HG03342 (cell line): ENCODE results near the gene ADGRG3.

ENCODE experiments used
- ATAC-seq: cut with Tn5 transposase; IDR thresholded peaks from one replicate; pipeline ENCODE4 v1.9.1; 2021; ENCODE audit warnings: mild to moderate bottlenecking, moderate library complexity; ENCODE audit not compliant: unreplicated experiment

Gene ADGRG3

GRCh38 chr16:57645691-57646387, 22.3 kb upstream of the ADGRG3 start:
- no peak for ATAC-seq

- no peak for ATAC-seq
Observed at GRCh38 chr16:57646388-57647039, 21.6 kb upstream of the ADGRG3 start.

DNA sequence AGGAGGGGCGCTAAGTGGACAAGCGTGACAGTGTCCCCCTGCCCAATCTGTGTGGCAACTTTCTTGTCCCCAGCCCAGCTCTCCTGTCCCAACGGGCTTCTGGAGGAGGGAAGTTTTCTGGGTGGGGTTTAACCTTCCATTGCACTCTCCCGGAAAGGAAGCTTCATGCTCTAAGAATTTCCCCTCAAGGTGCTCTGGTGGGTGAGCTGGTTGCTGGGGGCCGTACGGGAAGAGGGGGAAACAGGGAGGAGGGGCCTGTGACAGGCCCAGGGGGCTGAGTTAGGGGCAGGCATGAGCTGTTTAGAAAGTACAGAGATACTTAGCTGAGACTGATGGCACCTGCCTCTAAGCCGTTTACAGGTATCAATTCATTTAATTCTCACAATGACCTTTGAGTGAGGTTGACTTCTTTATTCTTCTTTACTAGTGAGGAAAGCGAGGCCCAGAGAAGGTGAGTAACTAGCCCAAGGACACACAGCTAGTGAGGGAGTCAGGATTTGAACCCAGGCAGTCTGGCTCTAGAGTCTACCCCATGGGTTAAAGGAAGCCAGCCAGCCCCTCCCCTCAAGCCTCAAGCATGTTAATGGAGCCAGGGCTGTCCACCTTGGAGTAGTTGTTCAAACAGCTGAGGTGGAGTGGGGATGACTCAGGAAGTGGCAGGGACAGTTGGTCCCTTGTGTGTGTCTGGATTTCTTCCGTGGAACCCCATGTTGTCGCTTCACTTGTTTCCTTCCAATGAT, 20.8 kb upstream of the ADGRG3 start:
- ATAC-seq = no peak

- ATAC-seq = no peak
Observed at GRCh38 chr16:57648125-57648524, 20.0 kb upstream of the ADGRG3 start.

DNA sequence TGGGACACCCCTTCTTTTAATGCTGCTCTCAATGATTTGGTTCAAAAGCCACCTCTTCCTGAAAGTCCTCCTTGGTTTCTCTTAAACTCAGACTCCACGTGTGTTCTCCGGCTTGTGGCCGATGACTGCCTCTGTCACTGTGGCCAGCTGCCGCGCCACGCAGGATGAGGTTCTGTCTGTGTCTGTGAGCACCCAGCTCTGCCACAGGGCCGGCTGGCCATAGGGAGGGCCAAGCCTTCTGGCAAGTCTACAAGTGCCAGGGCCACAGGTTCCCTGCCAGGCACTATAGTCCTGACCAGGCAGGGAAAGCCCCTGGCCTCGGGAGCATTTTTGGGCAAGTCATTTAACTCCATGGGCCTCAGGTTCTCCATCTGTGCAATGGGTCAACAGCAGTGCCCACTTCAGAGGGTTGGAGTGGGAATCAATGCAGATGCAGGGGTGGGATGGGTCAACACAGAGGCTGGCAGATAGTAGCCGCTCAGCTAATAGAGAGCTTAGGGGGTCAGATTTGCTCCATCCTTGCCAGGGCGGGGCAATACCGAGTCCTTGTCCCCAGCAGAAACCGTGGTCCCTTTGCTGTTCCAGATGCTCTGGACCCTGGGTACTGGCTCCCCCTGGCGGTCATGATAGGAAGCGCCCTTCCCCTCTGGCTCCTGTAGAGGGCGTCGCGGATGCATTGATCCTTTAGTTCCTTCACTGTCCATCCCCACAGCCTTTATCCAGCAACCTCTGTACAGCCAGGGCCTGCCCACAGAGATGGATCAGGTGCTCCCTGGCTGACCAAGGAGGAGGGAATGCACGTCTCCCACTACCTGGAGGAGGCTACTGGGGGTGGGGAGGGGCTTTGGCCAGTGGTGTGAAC, 19.3 kb upstream of the ADGRG3 start:
- peak; percentile 73 for ATAC-seq

DNA sequence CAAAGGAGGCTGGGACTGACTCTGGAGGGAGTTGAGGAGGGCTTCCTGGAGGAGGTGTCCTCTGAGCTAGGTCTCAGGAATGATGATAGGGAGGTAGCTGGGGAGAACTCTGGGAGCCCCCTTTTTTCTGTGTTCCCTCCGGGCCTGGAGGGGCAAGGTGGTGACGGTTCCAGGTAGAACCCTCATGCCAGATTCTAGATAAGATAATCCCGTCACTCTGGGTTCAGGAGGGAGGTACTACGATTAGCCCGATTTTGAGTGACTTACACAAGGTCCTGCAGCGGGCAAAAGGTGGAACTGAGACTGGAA, 18.7 kb upstream of the ADGRG3 start:
- no peak for ATAC-seq

DNA sequence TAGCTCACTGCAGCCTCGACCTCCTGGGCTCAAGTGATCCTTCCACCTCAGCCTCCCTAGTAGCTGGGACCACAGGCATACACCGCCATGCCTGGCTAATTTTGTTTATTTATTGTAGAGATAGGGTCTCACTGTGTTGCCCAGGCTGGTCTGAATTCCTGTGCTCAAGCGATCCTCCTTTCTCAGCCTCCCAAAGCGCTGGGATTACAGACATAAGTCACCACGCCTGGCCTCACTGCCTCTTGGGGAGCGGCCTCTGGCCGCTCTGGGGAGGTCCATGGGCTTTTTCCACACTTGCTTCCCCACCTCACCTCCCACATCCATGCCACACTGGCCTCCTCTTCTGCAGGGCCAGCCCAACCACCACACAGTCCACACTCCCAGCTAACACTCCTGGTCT, 18.3 kb upstream of the ADGRG3 start:
- no peak for ATAC-seq

DNA sequence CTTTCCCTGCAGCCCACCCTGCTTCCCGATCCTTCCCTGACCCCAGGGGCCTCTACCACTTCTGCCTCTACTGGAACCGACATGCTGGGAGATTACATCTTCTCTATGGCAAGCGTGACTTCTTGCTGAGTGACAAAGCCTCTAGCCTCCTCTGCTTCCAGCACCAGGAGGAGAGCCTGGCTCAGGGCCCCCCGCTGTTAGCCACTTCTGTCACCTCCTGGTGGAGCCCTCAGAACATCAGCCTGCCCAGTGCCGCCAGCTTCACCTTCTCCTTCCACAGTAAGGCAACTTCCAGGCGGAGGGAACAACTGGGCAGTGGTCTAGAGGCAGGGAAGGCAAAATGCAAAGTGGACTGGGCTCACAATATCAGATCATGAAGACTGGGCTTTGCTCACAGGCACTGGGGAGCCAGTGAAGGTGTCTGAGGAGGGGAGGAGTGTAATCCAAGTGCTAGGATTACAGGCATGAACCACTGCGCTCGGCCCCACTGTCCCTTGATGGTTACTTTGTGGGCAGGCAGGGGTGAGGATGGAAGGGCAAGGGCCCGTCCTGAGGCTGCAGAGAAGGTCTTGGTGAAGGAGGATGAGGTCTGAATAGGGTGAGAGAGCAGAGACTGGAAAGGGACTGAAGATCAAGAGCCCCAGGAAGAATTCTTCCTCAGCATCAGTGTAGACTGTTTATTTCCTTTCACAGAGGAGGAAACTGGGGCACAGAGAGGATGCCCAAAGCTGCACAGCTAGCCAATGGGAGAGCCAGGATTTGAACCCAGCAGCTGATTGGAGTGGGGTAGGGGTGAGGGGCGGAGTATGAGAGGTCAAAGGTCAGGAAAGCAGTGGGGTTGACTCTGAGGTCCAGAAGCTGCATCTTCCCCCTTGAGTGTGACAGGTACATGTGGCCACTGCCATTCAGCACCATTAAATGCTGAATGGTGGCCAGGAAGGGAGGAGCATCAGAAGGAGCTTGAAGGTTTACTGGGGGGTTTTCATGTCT, 16.5 kb upstream of the ADGRG3 start:
- no peak for ATAC-seq

DNA sequence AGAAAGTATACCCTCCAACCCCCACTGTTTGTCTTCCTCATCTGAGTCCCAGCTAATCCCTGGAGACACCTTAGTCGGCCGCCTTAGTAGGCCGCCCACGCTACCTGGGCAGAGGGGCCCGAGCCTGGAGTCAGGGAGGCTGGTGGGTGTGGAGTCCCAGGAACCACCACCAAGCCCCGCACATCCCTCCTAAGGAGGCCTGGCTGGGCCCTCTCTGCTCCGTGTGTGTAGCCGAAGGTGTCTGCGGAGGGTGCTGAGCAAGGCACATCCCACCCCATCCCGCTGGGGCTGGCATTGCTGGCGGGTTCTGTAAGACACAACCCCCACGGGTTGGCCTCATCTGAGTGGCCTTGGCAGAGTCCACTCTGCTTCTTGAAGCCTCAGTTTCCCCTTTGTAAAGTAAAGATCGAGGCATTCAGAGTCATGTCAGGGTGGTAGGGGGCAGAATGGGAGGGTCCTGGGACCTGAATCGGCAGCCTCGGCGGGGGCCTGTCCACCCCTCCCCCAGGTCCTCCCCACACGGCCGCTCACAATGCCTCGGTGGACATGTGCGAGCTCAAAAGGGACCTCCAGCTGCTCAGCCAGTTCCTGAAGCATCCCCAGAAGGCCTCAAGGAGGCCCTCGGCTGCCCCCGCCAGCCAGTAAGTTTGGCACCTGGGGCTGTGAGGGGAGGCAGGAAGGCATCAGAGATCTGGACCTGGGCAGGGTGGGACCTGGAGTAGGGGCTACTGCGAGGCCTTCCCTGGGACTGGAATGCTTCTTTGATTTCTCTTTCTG, 15.2 kb upstream of the ADGRG3 start:
- no peak for ATAC-seq

DNA sequence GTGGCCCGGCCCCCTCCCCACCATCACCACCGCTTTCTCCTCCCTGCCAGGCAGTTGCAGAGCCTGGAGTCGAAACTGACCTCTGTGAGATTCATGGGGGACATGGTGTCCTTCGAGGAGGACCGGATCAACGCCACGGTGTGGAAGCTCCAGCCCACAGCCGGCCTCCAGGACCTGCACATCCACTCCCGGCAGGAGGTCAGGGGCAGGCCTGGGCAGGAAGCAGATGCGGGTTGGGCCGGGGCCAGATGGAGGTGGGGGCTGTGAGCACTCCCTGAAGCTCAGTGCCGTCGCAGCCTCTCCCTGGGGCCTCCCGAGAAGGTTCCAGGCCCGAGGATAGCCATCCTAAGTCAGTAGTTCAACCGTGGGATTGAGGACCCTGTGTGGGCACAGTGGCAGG, 14.2 kb upstream of the ADGRG3 start:
- no peak for ATAC-seq

GRCh38 chr16:57656342-57656955, 11.7 kb upstream of the ADGRG3 start:
- no peak for ATAC-seq

GRCh38 chr16:57657228-57657627, 10.9 kb upstream of the ADGRG3 start:
- no peak for ATAC-seq

DNA sequence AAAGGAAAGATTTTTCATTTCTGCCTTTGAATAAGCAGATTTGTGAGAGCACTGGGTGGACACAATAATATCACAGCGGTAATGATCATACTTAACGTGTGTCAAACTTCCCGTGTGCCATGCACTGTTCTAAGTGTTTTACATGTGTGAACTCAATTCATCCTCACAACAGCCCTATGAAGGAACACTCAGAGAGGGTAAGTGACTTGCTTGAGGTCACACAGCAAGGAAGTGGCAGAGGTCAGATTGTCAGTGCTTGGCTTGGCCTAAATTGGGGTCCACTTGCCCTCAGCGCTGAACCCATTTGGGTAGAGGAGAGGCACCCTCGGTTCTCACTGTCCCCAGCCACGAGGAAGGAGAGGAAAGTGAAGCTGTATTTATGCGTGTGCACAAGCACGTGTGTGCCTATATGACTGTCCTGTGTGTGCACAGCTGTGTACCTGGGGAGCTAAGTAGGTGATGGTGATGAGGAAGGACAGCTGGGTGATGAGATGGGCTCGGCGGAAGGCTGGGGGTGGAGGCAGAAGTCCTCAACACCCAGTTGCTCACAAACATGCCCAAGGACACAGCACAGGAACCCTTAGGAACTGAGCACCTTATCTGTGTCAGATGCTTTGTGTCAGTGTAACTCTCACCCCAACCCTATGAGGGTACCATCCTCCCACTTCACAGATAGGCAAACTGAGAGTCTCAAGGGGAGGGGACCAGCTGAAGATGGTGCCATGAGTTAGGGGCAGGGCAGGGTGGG, 9.8 kb upstream of the ADGRG3 start:
- no peak for ATAC-seq

- no peak for ATAC-seq
Observed at GRCh38 chr16:57658878-57659674, 9.0 kb upstream of the ADGRG3 start.

DNA sequence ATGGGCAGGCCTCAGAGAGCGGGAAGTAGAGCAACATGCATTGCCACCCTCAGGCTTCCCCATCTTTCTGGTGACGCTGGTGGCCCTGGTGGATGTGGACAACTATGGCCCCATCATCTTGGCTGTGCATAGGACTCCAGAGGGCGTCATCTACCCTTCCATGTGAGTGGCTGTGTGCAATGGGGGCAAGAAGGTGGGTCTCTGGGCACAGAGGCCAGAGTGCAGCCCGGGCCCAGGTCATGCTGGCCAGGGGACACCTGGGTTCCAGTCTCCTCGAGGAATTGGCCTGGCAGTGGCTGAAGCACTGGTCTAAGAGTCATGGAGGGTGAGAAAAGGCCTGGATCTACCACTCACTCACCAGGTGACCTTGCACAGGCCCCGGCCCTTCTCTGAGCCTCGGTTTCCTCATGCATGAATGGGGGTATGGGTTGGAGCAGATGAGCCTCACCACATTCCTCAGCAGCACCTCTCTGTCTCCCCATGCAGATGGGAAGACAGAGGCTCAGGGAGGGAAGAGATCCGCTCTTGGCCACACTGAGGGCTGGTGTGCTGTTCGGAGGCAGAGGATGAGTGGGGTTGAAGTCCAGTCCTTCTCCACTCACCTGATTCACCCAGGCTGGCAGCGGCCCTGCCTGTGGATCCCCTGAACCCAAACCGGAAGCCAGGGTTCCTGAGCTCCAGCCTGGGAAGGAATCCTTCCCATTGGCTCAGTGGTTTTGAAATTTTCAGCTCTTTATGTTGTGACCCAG, 7.2 kb upstream of the ADGRG3 start:
- ATAC-seq = no peak

DNA sequence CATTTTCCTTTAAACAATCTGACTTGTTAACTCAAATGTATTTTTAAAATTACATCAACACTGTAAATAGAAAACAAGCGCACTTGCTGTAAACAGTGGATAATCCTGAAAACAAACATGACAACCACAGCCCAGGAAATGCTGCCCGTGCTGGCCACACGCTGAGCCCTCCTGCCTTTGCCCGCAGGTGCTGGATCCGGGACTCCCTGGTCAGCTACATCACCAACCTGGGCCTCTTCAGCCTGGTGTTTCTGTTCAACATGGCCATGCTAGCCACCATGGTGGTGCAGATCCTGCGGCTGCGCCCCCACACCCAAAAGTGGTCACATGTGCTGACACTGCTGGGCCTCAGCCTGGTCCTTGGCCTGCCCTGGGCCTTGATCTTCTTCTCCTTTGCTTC, 6.6 kb upstream of the ADGRG3 start:
- ATAC-seq = no peak
